ENCODE results near the gene AIFM2.
"Not testable (repeated sequence)": the region's sequence is repeated elsewhere in the genome, so short reads cannot be mapped to it uniquely, and the experiment has no call there.

AIFM2 gene

GRCh38 chr10:70123817-70124216 is 8.8 kb downstream of the AIFM2 start:
- DNase-seq (ENCODE audit: low read depth in 1 of 2, low spot score in 1 of 2) = no peak

- not testable (repeated sequence) for DNase-seq (ENCODE audit: low read depth in 1 of 2, low spot score in 1 of 2)
Measured at GRCh38 chr10:70123166-70123565, 9.5 kb downstream of the AIFM2 start.

GRCh38 chr10:70122742-70123141 is 9.9 kb downstream of the AIFM2 start:
- no peak for DNase-seq (ENCODE audit: low read depth in 1 of 2, low spot score in 1 of 2)

GRCh38 chr10:70121281-70121949 is 11.2 kb downstream of the AIFM2 start:
- DNase-seq (ENCODE audit: low read depth in 1 of 2, low spot score in 1 of 2) = no peak

- DNase-seq (ENCODE audit: low read depth in 1 of 2, low spot score in 1 of 2) = no peak
Measured at GRCh38 chr10:70120417-70120816, 12.2 kb downstream of the AIFM2 start.

- DNase-seq (ENCODE audit: low read depth in 1 of 2, low spot score in 1 of 2) = no peak
Measured at GRCh38 chr10:70119623-70120022, 13.0 kb downstream of the AIFM2 start.

- DNase-seq (ENCODE audit: low read depth in 1 of 2, low spot score in 1 of 2) = no peak
Measured at GRCh38 chr10:70119197-70119596, 13.4 kb downstream of the AIFM2 start.

GRCh38 chr10:70118196-70118595 is 14.4 kb downstream of the AIFM2 start:
- DNase-seq (ENCODE audit: low read depth in 1 of 2, low spot score in 1 of 2) = no peak

GRCh38 chr10:70117646-70118045 is 15.0 kb downstream of the AIFM2 start:
- DNase-seq (ENCODE audit: low read depth in 1 of 2, low spot score in 1 of 2) = no peak

- peak; percentile 28 to 44 for DNase-seq (ENCODE audit: low read depth in 1 of 2, low spot score in 1 of 2)
Measured at GRCh38 chr10:70115948-70116682, 16.5 kb downstream of the AIFM2 start.

GRCh38 chr10:70114902-70115301 is 17.7 kb downstream of the AIFM2 start:
- no peak for DNase-seq (ENCODE audit: low read depth in 1 of 2, low spot score in 1 of 2)

GRCh38 chr10:70112071-70112470 is 20.6 kb downstream of the AIFM2 start:
- DNase-seq (ENCODE audit: low read depth in 1 of 2, low spot score in 1 of 2) = no peak

- DNase-seq (ENCODE audit: low read depth in 1 of 2, low spot score in 1 of 2) = no peak
Measured at GRCh38 chr10:70111496-70111895, 21.1 kb downstream of the AIFM2 start.

- no peak for DNase-seq (ENCODE audit: low read depth in 1 of 2, low spot score in 1 of 2)
Measured at GRCh38 chr10:70109064-70109729, 23.4 kb downstream of the AIFM2 start.

- DNase-seq (ENCODE audit: low read depth in 1 of 2, low spot score in 1 of 2) = no peak
Measured at GRCh38 chr10:70106958-70107791, 25.4 kb downstream of the AIFM2 start.

- DNase-seq (ENCODE audit: low read depth in 1 of 2, low spot score in 1 of 2) = no peak
Measured at GRCh38 chr10:70101668-70102067, 31.0 kb downstream of the AIFM2 start.

- not testable (repeated sequence) for DNase-seq (ENCODE audit: low read depth in 1 of 2, low spot score in 1 of 2)
Measured at GRCh38 chr10:70101068-70101562, 31.5 kb downstream of the AIFM2 start.

- no peak for DNase-seq (ENCODE audit: low read depth in 1 of 2, low spot score in 1 of 2)
Measured at GRCh38 chr10:70098271-70098670, 34.4 kb downstream of the AIFM2 start.

- DNase-seq (ENCODE audit: low read depth in 1 of 2, low spot score in 1 of 2) = no peak
Measured at GRCh38 chr10:70097459-70097858, 35.2 kb downstream of the AIFM2 start.

GRCh38 chr10:70096705-70097420 is 35.8 kb downstream of the AIFM2 start:
- DNase-seq (ENCODE audit: low read depth in 1 of 2, low spot score in 1 of 2) = no peak
